GM19467 (cell line): ENCODE measurements around the gene PTPRE.

Experiments used
- ATAC-seq: cut with Tn5 transposase; IDR thresholded peaks from one replicate; pipeline ENCODE4 v1.9.1; 2021; ENCODE audit warnings: mild to moderate bottlenecking, moderate library complexity; ENCODE audit not compliant: unreplicated experiment

Gene PTPRE

GRCh38 chr10:127882801-127883459 is 24.0 kb upstream of the PTPRE start:
- no peak for ATAC-seq

DNA sequence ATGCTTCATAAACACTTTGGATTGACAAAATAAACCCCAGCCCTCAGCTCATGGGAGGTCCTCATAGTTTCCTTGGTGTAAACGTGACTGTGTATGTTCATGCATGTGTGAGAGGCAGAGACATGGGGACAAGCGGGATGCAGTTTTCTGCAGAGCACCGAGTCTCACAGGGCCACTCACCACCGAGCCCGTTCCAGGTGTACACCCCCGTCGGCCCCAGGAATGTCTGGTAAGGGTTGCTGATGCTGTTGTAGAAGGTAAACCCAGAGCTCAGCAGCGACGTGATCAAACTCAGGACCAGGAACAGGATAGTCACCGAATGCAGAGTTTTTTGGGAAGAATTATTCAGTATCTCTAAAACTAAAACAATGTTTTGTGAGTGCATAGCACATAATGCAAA is 23.4 kb upstream of the PTPRE start:
- no peak for ATAC-seq

GRCh38 chr10:127884501-127884900 is 22.4 kb upstream of the PTPRE start:
- no peak for ATAC-seq

DNA sequence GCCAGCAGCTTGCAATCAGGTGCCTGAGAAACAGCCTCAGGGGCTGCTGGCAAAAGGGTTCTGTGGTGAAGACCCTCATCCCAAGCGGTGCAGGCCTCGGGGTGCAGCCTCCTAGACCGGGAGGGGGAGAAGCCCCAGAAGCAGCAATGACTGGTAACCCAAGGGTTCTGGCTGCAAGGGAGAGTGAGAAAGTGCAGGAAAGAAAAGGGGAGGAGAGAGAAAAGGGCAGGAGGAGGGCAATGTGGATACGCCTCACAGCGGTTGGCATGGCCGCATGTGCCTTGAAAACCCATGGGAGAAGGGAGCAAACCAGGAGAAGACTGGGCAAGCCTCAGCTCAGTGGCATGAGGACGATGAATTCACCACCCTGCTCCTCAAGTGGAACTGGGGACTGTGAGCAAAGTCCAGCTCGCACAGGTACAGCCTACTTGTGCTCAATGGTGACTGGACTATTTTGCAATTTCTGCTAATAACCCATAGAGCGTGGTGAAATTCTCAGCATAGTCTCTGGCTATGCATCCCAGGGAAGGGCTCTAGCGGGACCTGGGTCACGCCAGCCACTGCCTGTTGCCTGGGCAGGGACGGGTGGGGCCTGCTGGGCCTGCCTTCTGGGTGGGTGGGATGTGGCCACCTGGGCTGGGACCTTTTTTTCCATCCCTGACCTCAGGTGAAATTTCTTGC is 20.4 kb upstream of the PTPRE start:
- ATAC-seq: no peak

GRCh38 chr10:127887541-127888415 is 19.1 kb upstream of the PTPRE start:
- no peak for ATAC-seq

DNA sequence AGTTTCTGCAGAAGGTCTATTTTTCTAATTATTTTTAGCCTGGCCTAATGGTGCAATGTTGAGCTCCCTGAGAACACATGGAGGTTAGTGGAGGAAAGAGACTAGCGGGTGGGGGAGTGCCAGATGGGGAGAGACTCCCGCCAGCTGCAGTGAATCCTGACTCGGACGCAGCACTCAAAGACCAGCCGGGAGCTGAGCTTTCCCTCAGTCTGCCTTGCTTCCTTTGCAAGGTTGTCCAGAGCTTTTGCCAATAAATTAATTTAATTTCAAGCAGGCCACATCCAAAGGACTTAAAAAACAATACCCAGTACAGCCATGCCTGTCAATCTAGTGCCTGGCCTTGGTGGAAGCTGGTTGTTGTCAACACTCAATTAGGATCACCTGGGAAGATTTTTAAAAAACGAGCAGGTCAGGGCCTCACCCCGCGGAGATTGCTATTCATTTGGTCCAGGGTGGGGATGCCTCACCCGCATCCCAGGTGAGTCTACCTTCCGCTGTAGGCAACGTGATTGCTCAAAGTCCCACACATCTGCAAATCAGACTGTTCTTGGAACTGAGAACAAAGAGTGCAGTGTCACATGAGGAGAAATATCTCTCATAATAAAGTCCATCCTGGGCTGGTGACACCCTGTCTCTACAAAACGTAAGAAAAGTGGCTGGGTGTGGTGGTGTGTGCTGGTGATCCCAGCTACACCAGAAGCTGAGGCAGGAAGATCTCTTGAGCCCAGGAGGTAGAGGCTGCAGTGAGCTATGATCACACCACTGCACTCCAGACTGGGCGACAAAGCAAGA is 18.2 kb upstream of the PTPRE start:
- no peak for ATAC-seq

DNA sequence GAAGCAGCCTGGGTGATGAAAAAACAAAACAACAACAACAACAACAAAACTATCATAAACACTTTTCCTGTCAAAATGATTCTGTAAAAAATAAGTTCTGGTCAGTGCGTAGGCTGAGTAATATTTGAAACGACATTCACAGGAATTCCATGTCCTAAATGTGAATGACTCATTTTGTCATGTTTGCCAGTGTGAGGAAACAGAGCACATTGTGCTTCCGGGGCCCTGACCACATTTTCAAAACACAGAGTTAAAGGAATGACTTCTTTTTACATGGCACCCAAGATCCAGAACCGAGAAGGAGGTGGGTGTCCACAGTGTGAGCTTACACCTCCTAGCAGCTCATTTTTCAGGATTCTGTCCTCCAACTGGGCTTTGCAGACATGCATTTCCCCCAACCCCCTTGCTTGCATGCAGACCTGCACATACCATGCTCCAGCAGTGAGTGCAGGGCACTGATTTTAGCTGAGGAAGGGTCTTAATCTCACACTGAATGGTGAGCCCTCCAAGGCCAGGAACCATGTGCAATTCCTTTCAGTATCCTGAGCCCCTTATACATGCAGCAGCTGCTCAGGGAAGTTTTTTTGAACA is 17.2 kb upstream of the PTPRE start:
- ATAC-seq: no peak

DNA sequence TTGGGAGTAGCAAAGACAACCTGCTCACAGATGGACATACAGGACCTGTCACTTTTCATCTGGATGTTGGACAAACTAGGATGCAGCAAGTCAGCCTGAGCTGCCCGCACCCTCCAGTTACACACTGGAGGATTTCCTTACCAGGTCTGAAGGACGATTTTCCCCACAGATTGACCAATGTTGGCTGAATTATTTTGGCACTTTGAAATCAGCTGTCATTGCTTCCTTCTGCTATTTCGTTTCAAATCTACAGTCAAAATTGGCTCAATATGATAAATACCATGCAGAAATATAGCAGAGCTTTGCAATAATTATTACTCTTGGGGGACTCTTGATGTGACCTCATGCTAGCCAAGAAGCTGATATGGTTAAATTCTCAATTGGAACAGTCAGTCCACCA is 16.7 kb upstream of the PTPRE start:
- no peak for ATAC-seq

DNA sequence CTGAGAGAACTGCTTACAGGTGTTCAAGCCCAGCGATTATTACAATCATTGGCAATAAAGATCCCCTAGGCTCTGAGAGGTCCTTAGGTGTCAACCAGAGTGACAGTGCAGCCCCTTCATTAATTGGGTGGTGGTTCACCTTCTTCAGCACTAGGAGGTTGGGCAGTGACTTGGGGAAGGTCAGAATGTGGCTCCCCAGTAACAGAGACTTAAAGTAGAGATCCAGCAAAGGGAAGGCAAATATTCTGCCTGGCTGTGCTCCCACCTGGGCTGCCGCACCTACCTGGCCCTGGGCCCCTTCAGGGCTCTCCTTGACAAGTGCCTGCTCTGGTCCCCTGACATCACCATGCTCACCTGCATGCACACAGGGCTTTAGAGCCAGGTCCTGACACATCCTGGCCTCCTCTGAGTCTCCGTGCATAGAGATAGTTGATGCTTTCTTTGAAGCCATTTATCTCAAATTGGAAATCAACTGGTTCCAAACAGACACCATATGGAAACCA is 16.0 kb upstream of the PTPRE start:
- ATAC-seq: no peak

GRCh38 chr10:127892743-127893142 is 14.2 kb upstream of the PTPRE start, which contains the start of gene CLRN3:
Gene CLRN3, minus strand, starts transcription at chr10:127892941. Its CDS starts 157 bp downstream, at chr10:127892784.
- no peak for ATAC-seq

DNA sequence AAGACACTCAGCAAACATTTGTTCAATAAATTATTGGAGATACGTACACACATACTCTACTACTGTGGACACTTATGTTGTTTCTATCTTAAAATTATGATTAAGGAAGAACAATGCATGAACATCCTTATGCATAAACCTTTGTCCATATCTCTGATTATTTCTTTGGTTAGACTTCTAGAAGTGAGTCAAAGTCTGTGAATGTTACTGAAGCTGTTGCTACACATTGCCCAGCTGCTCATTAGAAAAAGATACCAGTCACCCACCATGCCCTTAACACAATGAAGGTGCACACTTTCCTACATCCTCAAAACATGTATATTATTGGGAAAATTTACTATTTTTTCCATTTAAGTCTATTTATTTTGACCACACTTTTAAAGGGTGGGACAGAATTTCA is 12.8 kb upstream of the PTPRE start:
- no peak for ATAC-seq

- no peak for ATAC-seq
These were observed 10.3 kb upstream of the PTPRE start for GRCh38 chr10:127896590-127896989.

DNA sequence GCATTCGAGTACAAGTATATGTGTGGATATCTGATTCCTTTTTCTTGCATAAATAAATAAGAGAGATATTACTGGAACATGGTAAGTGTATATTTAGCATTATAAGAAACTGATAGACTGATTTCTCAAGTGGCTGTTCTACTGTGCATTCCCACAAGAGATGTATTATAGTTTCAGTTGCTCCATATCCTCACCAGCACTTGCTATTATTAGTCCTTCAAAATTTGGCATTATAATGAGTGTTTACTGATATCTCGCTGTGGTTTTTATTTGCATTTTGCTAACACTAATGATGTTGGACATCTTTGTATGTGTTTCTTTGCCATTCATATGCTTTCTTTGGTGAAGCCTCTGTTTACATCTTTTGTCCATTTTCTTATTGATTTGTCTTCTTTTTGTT is 9.7 kb upstream of the PTPRE start:
- ATAC-seq: no peak

- no peak for ATAC-seq
These were observed 7.0 kb upstream of the PTPRE start for GRCh38 chr10:127899766-127900387.

- ATAC-seq: no peak
These were observed 3.1 kb upstream of the PTPRE start for GRCh38 chr10:127903789-127904188.

GRCh38 chr10:127904311-127905000 is 2.4 kb upstream of the PTPRE start:
- ATAC-seq: no peak

DNA sequence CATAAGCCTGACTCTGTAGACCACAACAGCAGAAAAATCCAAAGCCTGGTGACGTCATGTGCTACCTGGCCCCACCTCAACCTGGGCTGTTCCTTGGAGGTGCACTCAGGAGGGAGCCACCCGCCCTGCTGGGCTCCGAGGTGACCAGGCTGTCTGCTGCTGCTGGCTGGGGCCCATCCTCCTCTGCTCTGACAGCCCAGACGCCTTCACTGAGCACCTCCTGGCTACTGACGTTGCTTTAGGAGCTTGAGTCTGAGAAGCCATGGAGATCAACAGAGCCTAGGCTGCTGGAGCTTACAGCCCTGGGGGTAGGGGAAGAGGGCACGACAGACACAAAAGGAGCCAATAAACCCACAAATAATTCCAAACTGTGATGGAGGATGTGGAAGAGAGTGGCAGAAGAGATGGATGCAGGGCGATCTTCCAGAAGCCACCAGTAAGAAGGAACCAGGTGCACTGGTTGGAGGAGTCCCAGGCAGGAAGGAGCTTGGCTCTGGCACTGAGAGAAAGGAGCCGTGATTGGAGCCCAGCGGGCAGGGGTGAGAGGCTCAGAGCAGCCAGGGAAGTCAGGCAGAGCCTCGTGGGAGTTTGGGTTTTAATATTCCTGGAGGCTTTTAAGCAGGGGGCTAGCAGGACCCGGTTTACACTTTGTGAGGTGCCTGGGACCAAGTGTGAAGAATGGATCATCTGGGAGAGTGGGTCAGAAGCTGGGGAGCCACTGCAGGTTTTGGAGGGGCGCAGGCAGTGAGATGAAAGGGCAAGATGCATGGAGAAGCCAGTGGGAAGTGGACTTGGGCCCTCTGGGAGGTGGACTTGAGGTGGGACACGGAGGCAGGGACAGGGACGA is 1.7 kb upstream of the PTPRE start:
- no peak for ATAC-seq

- ATAC-seq: no peak
These were observed 1.0 kb upstream of the PTPRE start for GRCh38 chr10:127905848-127906261.
